Measurements from ENCODE around the gene METTL9.
A peak's percentile ranks its signal among the peaks of the same experiment; 100 is the strongest.
"Not testable (repeated sequence)": the region's sequence is repeated elsewhere in the genome, so short reads cannot be mapped to it uniquely, and the experiment has no call there.

METTL9 gene

GRCh38 chr16:21599122-21600030 lies at the start of gene METTL9:
TSS of gene METTL9 (plus strand) at chr16:21599577. CDS start at chr16:21599734, 157 bp downstream.
- peak; percentile 94 for DNase-seq

- DNase-seq, result not testable (repeated sequence)
Measured at GRCh38 chr16:21549975-21550374, 49.4 kb upstream of the METTL9 start.

GRCh38 chr16:21550435-21550834 lies 48.9 kb upstream of the METTL9 start:
- DNase-seq, result not testable (repeated sequence)

- DNase-seq, result not testable (repeated sequence)
Measured at GRCh38 chr16:21551076-21551475, 48.3 kb upstream of the METTL9 start.

GRCh38 chr16:21551600-21551999 lies 47.8 kb upstream of the METTL9 start:
- not testable (repeated sequence) for DNase-seq

- DNase-seq, result not testable (repeated sequence)
Measured at GRCh38 chr16:21553481-21554296, 45.7 kb upstream of the METTL9 start.

- DNase-seq, result peak; percentile 81
Measured at GRCh38 chr16:21554795-21555585, 44.4 kb upstream of the METTL9 start.

GRCh38 chr16:21555621-21556020 lies 43.8 kb upstream of the METTL9 start:
- not testable (repeated sequence) for DNase-seq

GRCh38 chr16:21556026-21556595 lies 43.3 kb upstream of the METTL9 start:
- DNase-seq, result not testable (repeated sequence)

GRCh38 chr16:21556651-21557241 lies 42.6 kb upstream of the METTL9 start:
- DNase-seq, result peak; percentile 68

- no peak for DNase-seq
Measured at GRCh38 chr16:21560462-21560861, 38.9 kb upstream of the METTL9 start.

- no peak for DNase-seq
Measured at GRCh38 chr16:21563676-21564075, 35.7 kb upstream of the METTL9 start.

- DNase-seq, result not testable (repeated sequence)
Measured at GRCh38 chr16:21564367-21564766, 35.0 kb upstream of the METTL9 start.

GRCh38 chr16:21565507-21565860 lies 33.9 kb upstream of the METTL9 start:
- no peak for DNase-seq

- DNase-seq, result no peak
Measured at GRCh38 chr16:21565861-21566669, 33.3 kb upstream of the METTL9 start.

- no peak for DNase-seq
Measured at GRCh38 chr16:21566891-21567414, 32.4 kb upstream of the METTL9 start.

- not testable (repeated sequence) for DNase-seq
Measured at GRCh38 chr16:21567496-21567895, 31.9 kb upstream of the METTL9 start.

GRCh38 chr16:21568502-21569189 lies 30.7 kb upstream of the METTL9 start:
- no peak for DNase-seq

GRCh38 chr16:21570676-21571017 lies 28.7 kb upstream of the METTL9 start:
- no peak for DNase-seq

- DNase-seq, result not testable (repeated sequence)
Measured at GRCh38 chr16:21573506-21573905, 25.9 kb upstream of the METTL9 start.

Data from HCEC 1CT (cell line).